ENCODE measurements around the gene CYP2D6. TPM values are rescaled to one million over a fixed set of nuclear protein-coding genes. Genes with fewer than 3 reads are reported as not detected.
"Not testable (repeated sequence)": the region's sequence is repeated elsewhere in the genome, so short reads cannot be mapped to it uniquely, and the experiment has no call there.

The CYP2D6 gene
- total RNA-seq, 2 experiments from 2014 or later: 2.8 to 3.1 TPM

- Mint-ChIP-seq H3K9me3 (ENCODE audit: low read depth) (peaks cover 19% of the 10 kb centered on the region), H3K36me3 (ENCODE audit: low read depth) (peaks cover 25% of the 10 kb centered on the region)
- ATAC-seq; H3K4me1 Mint-ChIP-seq; intact Hi-C loops (cut with DNase I, micrococcal nuclease); H3K4me3 Mint-ChIP-seq; H3K27ac Mint-ChIP-seq; CTCF ChIA-PET; POLR2A ChIA-PET; DNase-seq; H3K27me3 Mint-ChIP-seq: not testable (repeated sequence)
These were observed 26.2 kb downstream of the CYP2D6 start for GRCh38 chr22:42104332-42104860.

GRCh38 chr22:42101199-42101598 is 29.4 kb downstream of the CYP2D6 start:
- intact Hi-C loops (cut with DNase I, micrococcal nuclease): no loop called here
- Mint-ChIP-seq H3K27ac (no peak overlapping the region), H3K9me3 (ENCODE audit: low read depth) (peaks cover 22% of the 10 kb centered on the region), H3K36me3 (ENCODE audit: low read depth) (peaks cover 31% of the 10 kb centered on the region), H3K27me3 (no peaks in the 10 kb centered on the region), H3K4me3 (no peak overlapping the region), H3K4me1 (no peaks in the 10 kb centered on the region)
- ChIA-PET POLR2A (no interaction called here), CTCF (interaction anchor here (0.6 to 1.2 kb wide), 3 partner anchors 10 to 261 kb away, joined by 3 to 5 read pairs (median 4); no protein-coding TSS in a partner anchor)
- ATAC-seq: no peak
- no peak for DNase-seq

- no peaks in the 10 kb centered on the region for H3K9me3 Mint-ChIP-seq (ENCODE audit: low read depth)
- H3K27ac Mint-ChIP-seq: peak overlapping the region; percentile 88
- H3K36me3 Mint-ChIP-seq (ENCODE audit: low read depth): peaks cover 25% of the 10 kb centered on the region
- intact Hi-C loops (cut with DNase I, micrococcal nuclease): loop anchor here (1.0 to 10.0 kb wide), 8 partner anchors 29 to 471 kb away; partner anchors contain the start of genes DESI1 (in 1 of the 2), SREBF2 (in 1 of the 2) and XRCC6 (in 1 of the 2)
- ChIA-PET POLR2A (interaction anchor here (1.0 to 3.3 kb wide), 10 partner anchors 8 to 354 kb away, joined by 3 to 37 read pairs (median 5); partner anchors contain the start of genes NAGA and SMDT1), CTCF (interaction anchor here (0.6 to 4.0 kb wide), 20 partner anchors 9 to 367 kb away, joined by 3 to 34 read pairs (median 4); partner anchors contain the start of genes NAGA and SMDT1)
- ATAC-seq: no peak
- no peaks in the 10 kb centered on the region for H3K27me3 Mint-ChIP-seq
- peak overlapping the region; percentile 96 for H3K4me3 Mint-ChIP-seq
- DNase-seq: peak; percentile 31
- H3K4me1 Mint-ChIP-seq: peaks cover 30% of the 10 kb centered on the region
These were observed 39.2 kb downstream of the CYP2D6 start for GRCh38 chr22:42091455-42091782.

GRCh38 chr22:42090596-42091454 is 39.8 kb downstream of the CYP2D6 start, which contains the start of gene NDUFA6:
Gene NDUFA6 (minus strand): TSS chr22:42090772. CDS start chr22:42090744, 28 bp downstream.
- H3K4me1 Mint-ChIP-seq: peaks cover 30% of the 10 kb centered on the region
- no peaks in the 10 kb centered on the region for H3K27me3 Mint-ChIP-seq
- POLR2A ChIA-PET: interaction anchor here (0.5 to 3.3 kb wide), 16 partner anchors 9 to 1098 kb away, joined by 3 to 37 read pairs (median 4); partner anchors contain the start of genes NAGA, POLDIP3, SMDT1 and WBP2NL
- peak within 1 kb of the TSS; percentile 99 for H3K27ac Mint-ChIP-seq
- intact Hi-C loops (cut with DNase I, micrococcal nuclease): loop anchor here (1.0 to 10.0 kb wide), 17 partner anchors 12 to 523 kb away; partner anchors contain the start of genes SMDT1 (in 2 of the 2), DESI1 (in 1 of the 2), NAGA (in 1 of the 2) and POLDIP3 (in 1 of the 2)
- peak within 1 kb of the TSS; percentile 96 for H3K4me3 Mint-ChIP-seq
- peak; percentile 99 for DNase-seq
- H3K36me3 Mint-ChIP-seq (ENCODE audit: low read depth): peaks cover 30% of the 10 kb centered on the region
- peak; percentile 97 for ATAC-seq
- no peaks in the 10 kb centered on the region for H3K9me3 Mint-ChIP-seq (ENCODE audit: low read depth)
- CTCF ChIA-PET: interaction anchor here (0.6 to 4.0 kb wide), 26 partner anchors 10 to 804 kb away, joined by 3 to 34 read pairs (median 4); partner anchors contain the start of genes CENPM, NAGA and SMDT1

GRCh38 chr22:42086051-42086450 is 44.6 kb downstream of the CYP2D6 start:
- H3K4me1 Mint-ChIP-seq: peaks cover 29% of the 10 kb centered on the region
- CTCF ChIA-PET: no interaction called here
- intact Hi-C loops (cut with DNase I, micrococcal nuclease): no loop called here

GRCh38 chr22:42084874-42085273 is 45.7 kb downstream of the CYP2D6 start:
- peaks cover 55% of the 10 kb centered on the region for H3K36me3 Mint-ChIP-seq (ENCODE audit: low read depth)
- CTCF ChIA-PET: interaction anchor here (0.6 kb wide), 1 partner anchor 280 kb away, joined by 4 read pairs; no protein-coding TSS in a partner anchor
- peak overlapping the region; percentile 55 for H3K27ac Mint-ChIP-seq

More at GRCh38 chr22:42086051-42086450, 44.6 kb downstream of the CYP2D6 start:
- Mint-ChIP-seq H3K36me3 (ENCODE audit: low read depth) (peaks cover 58% of the 10 kb centered on the region), H3K9me3 (ENCODE audit: low read depth) (no peaks in the 10 kb centered on the region), H3K27ac (no peak overlapping the region), H3K4me3 (no peak overlapping the region), H3K27me3 (no peaks in the 10 kb centered on the region)
- POLR2A ChIA-PET: no interaction called here
- no peak for DNase-seq
- no peak for ATAC-seq

GRCh38 chr22:42083119-42083518 is 47.5 kb downstream of the CYP2D6 start:
- intact Hi-C loops (cut with DNase I, micrococcal nuclease): no loop called here
- ChIA-PET CTCF (no interaction called here), POLR2A (interaction anchor here (0.7 kb wide), 1 partner anchor 241 kb away, joined by 3 read pairs; no protein-coding TSS in a partner anchor)
- DNase-seq: no peak
- Mint-ChIP-seq H3K27ac (no peak overlapping the region), H3K9me3 (ENCODE audit: low read depth) (no peaks in the 10 kb centered on the region), H3K36me3 (ENCODE audit: low read depth) (peaks cover 43% of the 10 kb centered on the region), H3K4me3 (no peak overlapping the region), H3K27me3 (no peaks in the 10 kb centered on the region), H3K4me1 (peaks cover 25% of the 10 kb centered on the region)
- no peak for ATAC-seq

More at GRCh38 chr22:42084874-42085273, 45.7 kb downstream of the CYP2D6 start:
- ATAC-seq (no peak), DNase-seq (no peak)
- Mint-ChIP-seq H3K4me3 (no peak overlapping the region), H3K27me3 (no peaks in the 10 kb centered on the region), H3K4me1 (peaks cover 31% of the 10 kb centered on the region), H3K9me3 (ENCODE audit: low read depth) (no peaks in the 10 kb centered on the region)
- intact Hi-C loops (cut with DNase I, micrococcal nuclease): no loop called here
- POLR2A ChIA-PET: interaction anchor here (0.6 kb wide), 1 partner anchor 542 kb away, joined by 5 read pairs; no protein-coding TSS in a partner anchor

- POLR2A ChIA-PET: interaction anchor here (0.6 to 3.8 kb wide), 4 partner anchors 10 to 134 kb away, joined by 4 to 37 read pairs (median 8); partner anchors contain the start of genes CENPM and NDUFA6
- DNase-seq: peak; percentile 45
- peak overlapping the region; percentile 90 for H3K4me3 Mint-ChIP-seq
These were observed 50.3 kb downstream of the CYP2D6 start for GRCh38 chr22:42080287-42080686.

GRCh38 chr22:42079319-42080251 is 51.0 kb downstream of the CYP2D6 start, which contains the start of gene SMDT1:
Gene SMDT1 (plus strand): TSS chr22:42079700. CDS start chr22:42079769, 69 bp downstream.
- Mint-ChIP-seq H3K27me3 (no peaks in the 10 kb centered on the region), H3K27ac (peak within 1 kb of the TSS; percentile 96), H3K9me3 (ENCODE audit: low read depth) (no peaks in the 10 kb centered on the region), H3K36me3 (ENCODE audit: low read depth) (peaks cover 17% of the 10 kb centered on the region), H3K4me3 (peak within 1 kb of the TSS; percentile 90), H3K4me1 (peaks cover 29% of the 10 kb centered on the region)
- intact Hi-C loops (cut with DNase I, micrococcal nuclease): loop anchor here (1.0 to 10.0 kb wide), 12 partner anchors 9 to 635 kb away; partner anchors contain the start of genes NAGA (in 2 of the 2), NDUFA6 (in 2 of the 2), WBP2NL (in 2 of the 2) and CENPM (in 1 of the 2)
- DNase-seq (peak; percentile 99), ATAC-seq (peak; percentile 95)
- POLR2A ChIA-PET: interaction anchor here (1.0 to 3.8 kb wide), 4 partner anchors 10 to 333 kb away, joined by 3 to 37 read pairs (median 8); partner anchors contain the start of genes CENPM and NDUFA6
- CTCF ChIA-PET: interaction anchor here (0.6 to 4.1 kb wide), 8 partner anchors 9 to 482 kb away, joined by 3 to 34 read pairs (median 3); partner anchors contain the start of genes NAGA and NDUFA6

More at GRCh38 chr22:42080287-42080686, 50.3 kb downstream of the CYP2D6 start:
- CTCF ChIA-PET: interaction anchor here (0.8 to 4.1 kb wide), 4 partner anchors 10 to 280 kb away, joined by 3 to 34 read pairs (median 4); partner anchors contain the start of gene NDUFA6
- Mint-ChIP-seq H3K27ac (peak overlapping the region; percentile 96), H3K27me3 (no peaks in the 10 kb centered on the region), H3K9me3 (ENCODE audit: low read depth) (no peaks in the 10 kb centered on the region), H3K4me1 (peaks cover 24% of the 10 kb centered on the region), H3K36me3 (ENCODE audit: low read depth) (peaks cover 23% of the 10 kb centered on the region)
- intact Hi-C loops (cut with DNase I, micrococcal nuclease): no loop called here
- no peak for ATAC-seq

Data from activated CD4-positive, alpha-beta T cell treated with anti-CD3 and anti-CD28 coated beads for 36 hours (primary cell).